Cardiac fibroblast (primary cell): ENCODE measurements around the gene LPCAT3.

Experiments
- DNase-seq, 2 donors: peaks; one replicate each; pipeline versions ENCODE4 v3.0.0 to v3.0.0-alpha.2; 2010; ENCODE audit warnings: low read depth in 2 of 2
- H3K4me3 ChIP-seq, 2 donors: replicated peaks in 1 of 2; 1 replicate in 1 of 2; 2 replicates in 1 of 2; pipeline ENCODE4 v1.5.1; 2011; ENCODE audit warnings: low read depth in 2 of 2, low read length in 2 of 2, mild to moderate bottlenecking in 2 of 2, moderate library complexity in 1 of 2
- CTCF ChIP-seq: IDR thresholded peaks from one replicate; pipeline ENCODE4 v1.5.1; 2011; ENCODE audit warnings: low read depth, mild to moderate bottlenecking, low read length, inconsistent platforms

Gene LPCAT3

GRCh38 chr12:6946920-6947374 lies 71.3 kb downstream of the LPCAT3 start:
- TF ChIP-seq CTCF, result no peak
- DNase-seq, result no peak
- H3K4me3 ChIP-seq, result no peak overlapping the region

GRCh38 chr12:6946033-6946919 lies 72.0 kb downstream of the LPCAT3 start:
- DNase-seq, result no peak
- TF ChIP-seq CTCF, result no peak
- H3K4me3 ChIP-seq, result no peak overlapping the region

GRCh38 chr12:6945613-6946012 lies 72.7 kb downstream of the LPCAT3 start:
- TF ChIP-seq CTCF, result no peak
- DNase-seq, result no peak
- no peak overlapping the region for H3K4me3 ChIP-seq

- H3K4me3 ChIP-seq, result peak overlapping the region; percentile 80 to 83
- peak; percentile 94 to 96 for DNase-seq
- peak; percentile 88 for TF ChIP-seq CTCF
Measured at GRCh38 chr12:6944381-6945186, 73.7 kb downstream of the LPCAT3 start.

- TF ChIP-seq CTCF, result no peak
Measured at GRCh38 chr12:6943722-6944380, 74.4 kb downstream of the LPCAT3 start, which contains the start of the genes C12orf57 and RNU7-1. TSS of gene C12orf57 (plus strand) at chr12:6944022. CDS start at chr12:6944122, 100 bp downstream. TSS of gene RNU7-1 (plus strand) at chr12:6943816.

GRCh38 chr12:6943389-6943721 lies 74.9 kb downstream of the LPCAT3 start:
- DNase-seq, result peak; percentile 96 to 97
- H3K4me3 ChIP-seq, result no peak overlapping the region
- no peak for TF ChIP-seq CTCF

More at GRCh38 chr12:6943722-6944380, 74.4 kb downstream of the LPCAT3 start, which contains the start of the genes C12orf57 and RNU7-1:
- DNase-seq, result peak; percentile 88 to 95
- H3K4me3 ChIP-seq, result peak within 1 kb of the TSS; percentile 80 to 83
